ENCODE results near the gene MPRIP.

Gene MPRIP

GRCh38 chr17:17028878-17029535 lies 13.2 kb upstream of the MPRIP start:
- no peak for DNase-seq (ENCODE audit: low spot score)

- DNase-seq (ENCODE audit: low spot score) = no peak
Measured at GRCh38 chr17:17029938-17030337, 12.3 kb upstream of the MPRIP start.

GRCh38 chr17:17030515-17031211 lies 11.6 kb upstream of the MPRIP start:
- no peak for DNase-seq (ENCODE audit: low spot score)

DNA sequence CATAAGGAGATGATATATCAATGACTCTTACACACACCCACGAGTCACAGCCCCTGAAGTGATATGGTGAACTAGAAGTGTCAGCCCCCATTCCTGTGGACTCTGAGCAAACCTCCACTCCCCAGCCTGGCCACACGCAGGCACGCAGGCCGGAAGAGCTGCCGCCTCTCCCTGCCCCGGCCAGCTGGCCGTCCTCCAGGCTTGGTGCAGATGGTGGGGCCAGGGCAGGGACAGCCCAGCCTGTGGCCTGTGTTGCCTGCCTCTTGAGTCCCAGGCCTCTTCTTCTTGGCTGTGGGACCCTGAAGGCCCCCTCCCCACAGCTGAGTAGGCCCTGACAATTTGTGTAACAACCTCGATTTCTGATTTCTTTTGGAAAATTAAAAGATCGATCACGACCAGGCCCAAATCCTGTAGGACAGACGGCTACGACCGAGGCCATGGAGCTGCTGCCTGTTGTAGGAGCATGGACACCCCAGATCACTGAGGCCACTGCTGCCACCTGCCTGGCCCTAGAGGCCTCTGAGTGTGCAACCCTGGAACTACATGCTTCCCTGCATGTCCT lies 10.0 kb upstream of the MPRIP start:
- peak; percentile 79 for DNase-seq (ENCODE audit: low spot score)

DNA sequence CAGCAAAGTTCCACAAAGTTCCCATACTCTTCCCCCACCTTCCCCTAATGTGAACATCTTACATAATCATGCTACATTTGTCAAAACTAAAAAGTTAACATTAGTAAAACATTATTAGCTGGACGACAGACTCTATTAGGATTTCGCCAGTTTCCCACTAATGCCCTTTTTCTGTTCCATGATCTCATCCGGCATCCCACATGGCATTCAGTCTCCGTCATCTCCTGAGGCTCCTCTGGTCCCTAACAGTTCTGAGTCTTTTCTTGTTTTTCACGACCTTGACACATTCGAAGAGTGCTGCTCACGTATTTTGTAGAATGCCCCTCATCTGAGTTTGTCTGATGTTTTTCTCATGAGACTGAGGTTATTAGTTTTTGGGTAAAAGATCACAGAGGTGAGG lies 8.8 kb upstream of the MPRIP start:
- DNase-seq (ENCODE audit: low spot score) = no peak

DNA sequence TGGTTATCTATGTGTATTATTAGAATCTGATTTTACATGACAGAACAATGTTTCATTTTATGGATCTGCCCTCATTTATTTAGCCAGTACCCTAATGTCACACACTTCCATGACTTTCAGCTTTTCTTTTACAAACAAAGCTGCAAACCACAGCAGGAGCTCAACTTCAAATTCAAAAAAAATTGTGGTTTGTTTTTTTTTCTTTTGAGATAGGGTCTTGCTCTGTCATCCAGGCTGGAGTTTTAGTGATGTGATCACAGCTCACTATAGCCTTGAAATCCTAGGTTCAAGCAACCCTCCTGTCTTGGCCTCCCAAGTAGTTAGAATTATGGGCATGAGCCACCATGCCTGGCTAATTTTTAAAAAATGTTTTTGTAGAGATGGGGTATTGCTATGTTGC lies 8.2 kb upstream of the MPRIP start:
- no peak for DNase-seq (ENCODE audit: low spot score)

GRCh38 chr17:17034496-17035075 lies 7.7 kb upstream of the MPRIP start:
- DNase-seq (ENCODE audit: low spot score) = no peak

DNA sequence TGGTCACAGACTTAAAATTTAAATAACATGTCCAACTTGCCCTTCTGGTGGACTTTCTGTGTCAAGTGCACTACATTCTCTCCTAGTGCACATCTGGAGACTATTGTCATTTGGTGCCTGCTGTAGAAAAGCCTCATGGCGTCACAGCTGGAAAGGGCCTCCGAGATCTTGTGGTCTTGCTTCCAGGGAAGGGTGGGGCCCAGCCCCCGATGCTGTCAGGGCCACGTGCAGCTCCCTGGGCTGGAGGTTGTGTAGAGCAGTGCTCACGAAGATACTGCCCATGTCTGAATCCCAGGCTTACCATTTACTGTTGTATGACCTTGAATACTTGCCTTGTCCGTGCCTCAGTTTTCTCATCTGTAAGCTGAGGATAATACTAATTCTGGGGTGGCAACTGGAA lies 6.8 kb upstream of the MPRIP start:
- no peak for DNase-seq (ENCODE audit: low spot score)

- no peak for DNase-seq (ENCODE audit: low spot score)
Measured at GRCh38 chr17:17035920-17036523, 6.2 kb upstream of the MPRIP start.

DNA sequence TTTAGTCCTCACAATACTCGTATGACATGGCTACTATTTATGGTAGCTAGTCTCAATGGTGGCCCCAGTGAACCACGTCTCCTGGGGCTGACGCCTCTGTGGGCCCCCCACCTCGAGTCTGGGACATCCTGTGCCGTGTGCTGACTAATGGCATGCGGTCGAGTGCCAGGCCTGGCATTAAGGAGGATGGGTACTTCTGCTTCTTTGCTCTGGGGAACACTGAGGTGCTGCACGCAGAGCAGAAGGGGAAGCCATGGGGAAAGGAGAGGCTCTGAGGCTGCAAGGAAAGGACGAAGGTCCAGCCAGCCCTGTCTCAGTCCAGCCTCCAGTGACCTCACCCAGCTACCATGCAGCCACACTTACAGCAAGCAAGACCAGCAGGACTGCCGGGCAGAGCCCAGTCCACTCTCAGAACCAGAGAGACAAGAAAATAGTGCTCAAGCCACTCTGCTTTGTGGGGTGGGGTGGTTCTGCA lies 5.7 kb upstream of the MPRIP start:
- no peak for DNase-seq (ENCODE audit: low spot score)

DNA sequence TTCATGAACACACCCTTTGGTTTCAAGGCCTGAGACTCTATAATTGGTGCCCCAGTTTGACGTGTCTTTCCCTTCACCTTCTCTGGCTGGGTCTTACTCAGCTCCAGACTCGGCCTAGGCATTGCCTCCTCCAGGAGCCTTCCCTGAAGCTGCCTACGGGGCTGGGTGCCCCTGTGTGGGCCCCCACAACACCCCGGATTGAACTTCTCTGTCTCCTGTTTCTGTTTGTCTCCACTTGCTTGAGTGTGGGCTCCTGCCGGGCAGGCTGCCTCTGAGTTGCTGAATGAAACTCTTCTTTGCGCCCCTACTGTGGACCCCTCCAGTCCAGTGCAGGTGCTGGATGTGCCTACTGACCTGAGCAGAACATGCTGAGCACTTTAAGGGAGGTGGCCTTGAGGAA lies 2.3 kb upstream of the MPRIP start:
- DNase-seq (ENCODE audit: low spot score) = no peak

GRCh38 chr17:17041018-17041521 lies 1.2 kb upstream of the MPRIP start:
- DNase-seq (ENCODE audit: low spot score) = peak; percentile 42

DNA sequence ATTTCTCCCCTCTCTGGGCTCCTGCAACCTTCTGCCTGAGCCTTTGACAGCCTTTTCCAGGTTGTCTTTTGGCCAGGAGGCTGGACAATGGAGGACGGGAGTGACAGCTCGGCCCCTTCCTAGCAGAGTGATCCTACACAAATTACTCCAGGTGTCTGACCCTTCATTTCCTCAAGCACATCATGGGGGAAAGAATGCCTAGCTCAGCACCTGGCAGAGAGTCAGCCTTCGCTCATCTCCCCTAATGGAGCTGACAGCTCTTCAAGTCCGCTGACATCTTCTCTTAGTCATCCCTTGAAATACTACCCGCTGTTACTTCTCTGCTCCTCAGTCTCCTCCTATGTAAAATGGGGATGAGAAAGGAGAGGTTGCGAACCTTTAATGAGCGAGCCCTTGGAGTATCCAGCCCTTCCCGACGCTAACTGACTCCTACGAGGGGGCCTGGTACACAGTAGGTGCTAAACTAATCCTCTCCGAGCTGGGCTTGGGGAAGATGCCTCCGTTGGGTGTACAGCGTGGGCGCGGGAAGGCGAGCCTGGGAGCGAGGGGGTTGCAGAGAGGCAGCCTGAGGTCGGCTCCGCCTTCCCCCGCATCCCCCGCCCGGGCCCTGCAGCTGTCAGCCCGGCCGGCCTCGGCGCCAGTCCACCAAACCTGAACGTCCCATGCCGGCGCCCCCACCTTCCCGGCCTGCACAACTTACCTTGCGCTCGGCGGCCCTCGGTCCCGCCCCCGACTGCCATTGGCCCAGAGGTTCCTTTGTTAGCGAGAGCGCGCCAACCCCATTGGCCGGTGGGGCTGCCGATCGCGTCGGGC lies 480 bp upstream of the MPRIP start:
- DNase-seq (ENCODE audit: low spot score) = peak; percentile 96

- DNase-seq (ENCODE audit: low spot score) = no peak
Measured at GRCh38 chr17:17042851-17043460, 699 bp downstream of the MPRIP start.

DNA sequence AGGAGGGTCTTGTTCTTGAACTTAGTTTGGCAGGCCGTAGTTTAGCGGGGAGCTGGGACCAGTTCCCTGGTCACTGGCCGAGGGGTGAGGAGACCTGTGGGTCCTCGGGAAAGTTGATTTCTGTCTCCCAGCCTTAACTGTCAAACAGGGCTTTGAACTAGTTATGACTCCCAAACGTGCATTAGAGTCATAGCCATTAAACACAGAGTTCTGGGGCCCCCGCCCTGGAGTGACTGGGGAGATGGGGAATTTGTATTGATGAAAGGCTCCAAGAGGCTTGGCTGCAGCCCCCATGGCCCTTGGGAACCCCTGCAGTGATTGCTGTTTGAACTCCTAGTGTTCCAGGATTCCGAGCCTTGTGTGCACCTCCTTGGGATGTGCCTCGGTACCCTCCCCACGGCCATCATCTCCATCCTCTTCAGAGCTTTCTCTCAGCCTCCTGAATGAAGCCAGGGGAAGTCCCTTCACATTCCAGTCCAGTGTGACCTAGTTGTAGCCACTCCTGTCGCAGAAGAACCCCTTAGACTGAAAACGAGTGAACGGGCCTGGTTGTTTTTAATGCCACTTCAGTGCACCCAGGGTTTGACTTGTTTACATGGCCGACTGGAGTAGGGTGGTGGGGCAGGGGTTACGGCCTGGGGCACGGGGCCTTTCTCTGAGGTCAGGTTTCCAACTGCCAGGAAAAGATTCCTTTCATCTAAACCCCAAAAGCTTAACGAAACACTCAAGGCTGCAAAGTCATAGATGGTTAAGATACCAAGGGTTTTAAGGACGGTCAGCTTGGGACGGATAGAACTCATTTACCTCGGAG lies 1.4 kb downstream of the MPRIP start:
- no peak for DNase-seq (ENCODE audit: low spot score)

- peak; percentile 71 for DNase-seq (ENCODE audit: low spot score)
Measured at GRCh38 chr17:17044846-17045561, 2.7 kb downstream of the MPRIP start.

DNA sequence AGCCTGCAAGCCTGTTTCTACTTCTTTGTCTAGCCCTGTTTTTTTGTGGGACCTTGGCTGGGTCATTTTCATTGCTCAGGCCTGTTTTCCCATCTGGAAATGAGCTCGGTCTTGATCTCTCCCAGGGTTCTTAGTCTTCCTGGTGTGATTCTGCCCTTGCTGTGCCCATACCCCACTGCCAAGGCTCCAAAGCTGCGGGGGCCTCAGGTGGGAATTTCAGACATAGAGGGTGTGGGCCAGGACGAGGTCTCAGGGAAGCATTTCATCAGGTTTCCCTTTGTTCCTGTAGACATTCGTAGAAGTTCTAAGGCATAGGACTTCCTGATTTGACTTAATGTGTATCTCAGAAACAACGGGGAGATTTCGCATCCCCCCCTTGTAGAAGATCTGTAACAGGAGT lies 5.8 kb downstream of the MPRIP start:
- no peak for DNase-seq (ENCODE audit: low spot score)

DNA sequence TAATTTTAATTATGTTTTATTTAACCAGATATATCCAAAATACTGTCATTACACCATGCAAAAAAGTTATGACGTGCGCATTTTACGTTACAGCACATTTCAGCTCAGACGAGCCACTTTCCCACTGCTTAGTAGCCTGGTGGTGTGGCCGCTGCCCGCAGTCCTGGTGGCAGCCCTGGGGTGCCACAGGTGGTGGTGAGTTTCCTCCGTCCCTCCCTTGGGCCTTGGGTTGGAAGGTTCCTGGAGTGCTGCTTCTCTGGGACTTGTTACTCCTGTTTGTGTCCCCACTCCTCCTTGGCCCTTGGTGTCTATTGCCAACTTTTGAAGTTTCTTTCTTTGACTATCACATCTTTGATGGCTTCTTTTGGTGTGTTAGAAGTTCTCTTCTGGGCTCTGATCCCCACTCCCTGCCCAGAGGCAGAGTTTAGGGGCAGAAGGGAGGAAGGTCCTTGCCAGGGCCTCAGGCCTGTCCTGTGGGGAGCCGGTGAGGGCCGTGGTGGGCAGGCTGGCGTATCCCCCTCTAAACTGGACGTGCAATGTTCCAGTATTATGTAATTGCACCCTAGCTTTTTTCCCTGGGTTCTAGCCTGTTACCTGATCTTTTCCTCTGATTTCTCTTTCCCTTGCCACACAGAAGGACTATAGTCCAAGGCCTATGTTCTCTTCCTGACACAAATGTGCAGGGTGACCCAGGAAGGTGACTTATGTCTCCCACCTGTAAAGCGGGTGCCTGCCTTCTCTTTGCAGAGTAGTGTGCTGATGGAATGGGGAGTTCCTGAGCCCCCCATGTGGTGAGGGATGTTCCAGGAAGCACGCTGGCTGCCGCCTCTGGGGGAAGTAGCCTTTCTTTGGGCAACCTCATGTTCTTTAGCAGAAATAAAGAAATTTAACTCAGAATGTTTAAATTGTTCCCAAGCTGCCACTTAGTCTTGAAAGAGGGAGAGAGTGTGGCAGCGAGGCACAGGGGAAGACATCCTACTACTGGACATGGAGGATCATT lies 8.4 kb downstream of the MPRIP start:
- DNase-seq (ENCODE audit: low spot score) = no peak
